Stomach smooth muscle (tissue), 2 donors: ENCODE measurements around the gene NNMT.

Experiments
- H3K27ac ChIP-seq: one replicate; pipeline ENCODE4 v1.7.0; 2013; ENCODE audit warnings: mild to moderate bottlenecking, low read length, inconsistent platforms
- H3K27me3 ChIP-seq, 2 donors: one replicate each; pipeline ENCODE4 v1.7.0; 2013; ENCODE audit warnings: low read length in 2 of 2; ENCODE audit not compliant: insufficient read depth in 2 of 2, control insufficient read depth in 1 of 2
- H3K36me3 ChIP-seq, 2 donors: one replicate each; pipeline ENCODE4 v1.7.0; 2013; ENCODE audit warnings: low read length in 2 of 2; ENCODE audit not compliant: control insufficient read depth in 2 of 2, insufficient read depth in 2 of 2
- H3K4me1 ChIP-seq: one replicate; pipeline ENCODE4 v1.7.0; 2013; ENCODE audit warnings: low read length; ENCODE audit not compliant: control insufficient read depth, insufficient read depth
- H3K4me3 ChIP-seq, 2 donors: one replicate each; pipeline ENCODE4 v1.7.0; 2013; ENCODE audit warnings: low read length in 2 of 2
- H3K9ac ChIP-seq, 2 donors: one replicate each; pipeline ENCODE4 v1.7.0; 2013; ENCODE audit warnings: low read length in 2 of 2, mild to moderate bottlenecking in 1 of 2
- H3K9me3 ChIP-seq, 2 donors: one replicate each; pipeline ENCODE4 v1.7.0; 2013; ENCODE audit warnings: low read length in 2 of 2; ENCODE audit not compliant: control insufficient read depth in 2 of 2
- donor health status: healthy.
- donor health status: Pancreatic carcinoma.

Gene NNMT

DNA sequence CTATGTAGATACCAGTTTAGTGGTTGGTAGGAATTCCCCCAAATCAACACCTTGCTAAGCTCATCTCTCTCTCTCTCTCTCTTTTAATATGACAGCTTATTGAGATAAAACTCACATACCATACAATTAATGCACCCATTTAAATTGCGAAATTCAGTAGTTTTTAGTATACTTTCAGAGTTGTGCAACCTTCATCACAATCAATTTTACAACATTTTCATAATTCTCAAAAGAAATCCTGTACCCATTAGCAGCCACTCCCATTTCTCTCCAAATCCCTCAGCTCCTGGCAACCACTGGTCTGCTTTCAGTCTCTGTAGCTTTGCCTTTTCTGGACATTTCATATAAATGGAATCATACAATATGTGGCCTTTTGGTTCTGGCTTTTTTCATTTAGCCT, 13.3 kb downstream of the NNMT start:
- H3K4me3 ChIP-seq: no peak overlapping the region
- no peak overlapping the region for H3K9ac ChIP-seq
- no peaks in the 10 kb centered on the region for H3K27me3 ChIP-seq
- no peak overlapping the region for H3K27ac ChIP-seq
- H3K36me3 ChIP-seq: peaks cover 0 to 7% of the 10 kb centered on the region in 2 donors
- no peaks in the 10 kb centered on the region for H3K9me3 ChIP-seq
- H3K4me1 ChIP-seq: peaks cover 3% of the 10 kb centered on the region

DNA sequence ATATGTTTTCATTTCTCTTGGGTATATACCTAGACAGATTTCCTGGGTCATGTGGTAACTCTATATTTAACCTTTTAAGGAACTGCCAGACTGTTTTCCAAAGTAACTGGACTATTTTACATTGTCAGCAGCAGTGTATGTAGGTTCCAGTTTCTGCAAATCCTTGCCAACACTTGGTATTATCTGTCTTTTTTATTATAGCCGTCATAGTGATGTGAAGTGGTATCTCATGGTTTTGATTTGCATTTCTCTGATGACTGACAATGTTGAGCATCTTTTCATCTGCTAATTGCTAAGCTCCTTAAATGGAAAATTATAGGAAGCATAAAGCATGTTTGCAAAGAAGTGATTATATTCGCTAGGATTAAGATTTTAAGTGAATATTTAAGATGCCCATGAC, 13.9 kb downstream of the NNMT start:
- H3K27me3 ChIP-seq: no peaks in the 10 kb centered on the region
- no peak overlapping the region for H3K27ac ChIP-seq

DNA sequence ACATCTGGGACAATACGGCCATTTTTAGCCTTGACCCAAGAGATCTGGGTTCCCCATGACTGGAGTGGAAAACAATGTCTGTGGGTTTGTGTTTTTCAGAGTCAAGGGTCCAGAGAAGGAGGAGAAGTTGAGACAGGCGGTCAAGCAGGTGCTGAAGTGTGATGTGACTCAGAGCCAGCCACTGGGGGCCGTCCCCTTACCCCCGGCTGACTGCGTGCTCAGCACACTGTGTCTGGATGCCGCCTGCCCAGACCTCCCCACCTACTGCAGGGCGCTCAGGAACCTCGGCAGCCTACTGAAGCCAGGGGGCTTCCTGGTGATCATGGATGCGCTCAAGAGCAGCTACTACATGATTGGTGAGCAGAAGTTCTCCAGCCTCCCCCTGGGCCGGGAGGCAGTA, 15.7 kb downstream of the NNMT start:
- no peaks in the 10 kb centered on the region for H3K27me3 ChIP-seq
- H3K36me3 ChIP-seq: peaks cover 0 to 7% of the 10 kb centered on the region in 2 donors
- peaks cover 3% of the 10 kb centered on the region for H3K4me1 ChIP-seq
- no peak overlapping the region for H3K27ac ChIP-seq
- no peak overlapping the region for H3K9ac ChIP-seq
- no peaks in the 10 kb centered on the region for H3K9me3 ChIP-seq
- H3K4me3 ChIP-seq: no peak overlapping the region

More for the DNA sequence above, 13.9 kb downstream of the NNMT start:
- Histone ChIP-seq H3K9me3 (no peaks in the 10 kb centered on the region), H3K4me1 (peaks cover 3% of the 10 kb centered on the region), H3K9ac (no peak overlapping the region), H3K36me3 (peaks cover 0 to 7% of the 10 kb centered on the region in 2 donors), H3K4me3 (no peak overlapping the region)

DNA sequence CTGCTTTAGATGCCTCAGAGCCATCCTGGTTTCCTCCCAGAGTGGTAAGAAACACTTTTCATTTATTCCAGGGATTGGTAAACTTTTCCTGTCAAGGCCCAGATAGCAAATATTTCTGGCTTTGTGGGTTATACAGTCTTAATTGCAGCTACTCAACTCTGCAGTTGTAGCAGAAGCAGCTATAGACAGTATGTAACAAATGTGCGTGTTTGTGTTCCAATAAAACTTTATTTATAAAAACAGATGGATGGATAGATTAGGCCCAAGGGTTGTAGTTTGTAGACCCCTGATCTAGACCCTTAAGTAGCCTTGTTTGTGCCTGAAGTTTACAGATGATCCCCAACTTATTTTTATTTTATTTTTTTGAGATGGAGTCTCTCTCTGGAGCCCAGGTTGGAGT, 17.9 kb downstream of the NNMT start:
- Histone ChIP-seq H3K4me1 (no peaks in the 10 kb centered on the region), H3K27ac (no peak overlapping the region)

DNA sequence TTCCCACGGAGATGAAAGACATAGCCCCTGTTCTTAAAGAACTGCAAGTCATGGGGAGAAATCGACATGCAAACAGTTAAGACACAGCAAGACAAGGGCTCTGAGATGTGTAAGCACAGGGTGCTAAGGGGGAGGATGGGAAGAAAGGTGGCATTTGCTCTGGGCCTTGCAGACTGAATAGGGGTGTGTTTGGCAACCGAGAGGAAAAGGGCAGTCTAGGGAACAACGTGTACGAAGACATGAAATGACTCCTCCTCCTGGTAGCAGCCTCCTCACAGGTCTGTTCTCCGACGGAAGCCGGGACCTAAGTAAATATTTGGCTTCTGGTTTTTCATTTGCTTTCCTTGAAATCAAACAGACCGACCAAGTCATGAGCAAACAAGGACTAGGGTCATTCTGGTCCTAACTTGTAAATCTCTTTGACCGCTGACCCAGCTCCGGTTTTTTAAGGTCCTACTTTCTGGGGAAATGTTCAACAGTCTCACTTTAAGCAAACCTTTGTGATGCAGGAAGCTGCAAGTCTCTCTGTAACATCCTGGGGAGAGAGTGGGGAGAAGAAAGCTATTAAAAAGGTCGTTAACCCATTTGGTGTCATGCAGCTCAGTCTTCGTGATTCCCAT, 19.7 kb downstream of the NNMT start:
- no peak overlapping the region for H3K27ac ChIP-seq
- peaks cover 0 to 7% of the 10 kb centered on the region in 2 donors for H3K36me3 ChIP-seq
- no peak overlapping the region for H3K9ac ChIP-seq
- H3K9me3 ChIP-seq: no peaks in the 10 kb centered on the region
- no peaks in the 10 kb centered on the region for H3K27me3 ChIP-seq
- no peak overlapping the region for H3K4me3 ChIP-seq
- peaks cover 3% of the 10 kb centered on the region for H3K4me1 ChIP-seq

More for the DNA sequence above, 17.9 kb downstream of the NNMT start:
- Histone ChIP-seq H3K9ac (no peak overlapping the region), H3K4me3 (no peak overlapping the region), H3K9me3 (no peaks in the 10 kb centered on the region), H3K27me3 (no peaks in the 10 kb centered on the region), H3K36me3 (peaks cover 0 to 7% of the 10 kb centered on the region in 2 donors)

DNA sequence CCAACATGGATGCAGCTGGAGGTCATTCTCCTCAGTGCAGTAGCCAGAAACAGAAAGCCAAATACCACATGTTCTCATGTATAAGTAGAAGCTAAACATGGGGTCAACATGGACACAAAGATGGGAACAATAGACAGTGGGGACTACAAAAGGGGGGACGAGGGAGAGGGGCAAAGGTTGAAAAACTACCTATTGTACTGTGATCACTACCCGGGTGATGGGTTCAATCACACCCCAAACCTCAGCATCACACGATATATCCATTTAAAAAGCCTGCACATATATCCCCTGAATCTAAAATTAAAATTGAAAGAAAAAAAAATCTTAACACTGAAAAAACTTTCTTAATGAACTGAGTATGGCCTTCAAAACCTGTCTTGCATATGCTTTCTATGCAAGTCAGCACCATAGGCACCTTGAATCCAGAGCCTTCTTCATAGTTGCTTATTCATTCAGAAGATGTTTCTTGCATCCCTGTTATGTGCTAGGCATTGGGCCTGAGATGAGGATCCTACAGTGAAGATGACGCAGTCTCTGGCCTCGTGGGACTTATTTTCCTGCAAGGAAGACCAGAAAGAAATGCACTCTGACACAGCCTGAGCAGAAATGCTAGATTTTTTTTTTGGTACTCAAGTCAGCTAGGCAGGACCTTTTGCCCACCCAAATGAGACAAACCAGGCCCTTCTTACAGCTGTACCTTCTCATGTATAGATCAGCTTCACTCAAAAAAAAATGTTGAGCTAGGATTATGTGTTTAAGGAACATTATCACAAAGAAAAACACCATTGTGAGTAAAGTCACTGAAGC, 21.0 kb downstream of the NNMT start:
- Histone ChIP-seq H3K27me3 (no peaks in the 10 kb centered on the region), H3K36me3 (peaks cover 0 to 7% of the 10 kb centered on the region in 2 donors), H3K9ac (no peak overlapping the region), H3K27ac (no peak overlapping the region), H3K4me3 (no peak overlapping the region), H3K9me3 (no peaks in the 10 kb centered on the region), H3K4me1 (peaks cover 3% of the 10 kb centered on the region)

DNA sequence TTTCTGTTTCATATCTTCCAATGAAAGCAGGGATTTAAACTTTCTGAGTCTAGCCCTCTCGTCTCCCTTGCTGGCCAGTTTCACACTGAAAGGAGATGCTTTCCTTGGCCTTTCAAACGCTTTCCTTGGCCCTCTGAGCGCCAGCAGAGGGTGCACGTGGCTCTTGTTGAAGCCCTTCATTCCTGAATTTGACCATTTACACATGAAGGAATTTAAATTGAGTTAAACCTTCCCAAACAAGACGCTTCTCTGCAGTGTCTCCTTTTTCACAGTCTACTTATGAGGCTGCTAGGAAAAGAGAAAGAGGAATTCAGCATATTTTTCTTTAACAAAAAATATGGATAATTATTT, 21.6 kb downstream of the NNMT start:
- Histone ChIP-seq H3K27me3 (no peaks in the 10 kb centered on the region), H3K9me3 (no peaks in the 10 kb centered on the region), H3K36me3 (peaks cover 0 to 2% of the 10 kb centered on the region in 2 donors), H3K4me3 (no peak overlapping the region), H3K27ac (no peak overlapping the region), H3K4me1 (peaks cover 3% of the 10 kb centered on the region), H3K9ac (no peak overlapping the region)

DNA sequence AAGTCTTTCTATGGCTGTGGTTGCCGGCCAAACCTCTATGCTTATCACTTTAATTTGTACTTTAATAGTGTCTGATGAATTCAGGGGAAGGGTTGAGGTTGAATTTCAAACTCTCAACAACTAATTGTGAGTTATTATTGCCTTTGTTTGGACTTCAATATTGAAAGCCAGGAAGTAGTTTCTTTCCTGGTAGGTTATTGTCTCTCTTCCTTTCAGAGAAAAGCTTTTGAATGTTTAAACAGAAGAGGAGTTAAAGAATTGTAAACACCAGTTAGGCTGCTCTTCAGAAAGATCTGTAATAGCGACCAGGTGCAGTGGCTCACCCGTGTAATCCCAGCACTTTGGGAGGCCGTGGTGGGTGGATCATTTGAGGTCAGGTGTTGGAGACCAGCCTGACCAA, 22.2 kb downstream of the NNMT start:
- Histone ChIP-seq H3K27me3 (no peaks in the 10 kb centered on the region), H3K27ac (no peak overlapping the region), H3K9me3 (no peaks in the 10 kb centered on the region), H3K36me3 (peaks cover 0 to 2% of the 10 kb centered on the region in 2 donors), H3K4me1 (peaks cover 3% of the 10 kb centered on the region), H3K4me3 (no peak overlapping the region), H3K9ac (no peak overlapping the region)

DNA sequence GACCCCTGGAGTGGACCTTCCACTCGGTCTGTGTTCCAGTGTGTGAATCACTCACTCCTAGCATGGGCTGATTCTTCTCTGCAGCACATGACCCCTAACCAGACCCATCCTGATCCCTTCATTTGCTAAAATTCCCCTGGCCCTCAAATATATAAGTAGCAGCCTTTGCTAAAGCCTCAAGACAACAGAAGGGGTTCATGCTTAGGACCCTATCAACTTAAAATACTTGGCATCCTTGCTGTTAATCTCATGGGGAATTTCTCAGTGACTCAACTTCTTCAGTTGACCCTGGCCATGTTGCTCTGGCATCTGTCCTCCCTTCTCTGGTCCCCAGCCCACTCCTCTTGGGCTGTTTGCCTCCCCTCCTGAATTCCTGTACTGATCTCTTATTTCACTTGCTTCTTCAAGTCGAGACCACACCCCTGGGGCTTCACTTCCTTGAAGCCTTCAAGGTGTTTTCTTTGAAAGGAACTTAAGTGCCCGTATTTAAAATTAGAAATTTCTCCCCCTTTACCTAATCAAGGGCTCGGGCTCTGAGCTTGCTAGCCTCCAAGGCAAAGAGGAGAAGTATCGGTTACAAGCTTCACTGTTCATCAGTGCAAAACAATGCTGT, 23.6 kb downstream of the NNMT start:
- Histone ChIP-seq H3K27ac (no peak overlapping the region), H3K27me3 (no peaks in the 10 kb centered on the region), H3K9me3 (no peaks in the 10 kb centered on the region), H3K4me1 (peaks cover 3% of the 10 kb centered on the region), H3K9ac (no peak overlapping the region), H3K36me3 (no peaks in the 10 kb centered on the region), H3K4me3 (no peak overlapping the region)

DNA sequence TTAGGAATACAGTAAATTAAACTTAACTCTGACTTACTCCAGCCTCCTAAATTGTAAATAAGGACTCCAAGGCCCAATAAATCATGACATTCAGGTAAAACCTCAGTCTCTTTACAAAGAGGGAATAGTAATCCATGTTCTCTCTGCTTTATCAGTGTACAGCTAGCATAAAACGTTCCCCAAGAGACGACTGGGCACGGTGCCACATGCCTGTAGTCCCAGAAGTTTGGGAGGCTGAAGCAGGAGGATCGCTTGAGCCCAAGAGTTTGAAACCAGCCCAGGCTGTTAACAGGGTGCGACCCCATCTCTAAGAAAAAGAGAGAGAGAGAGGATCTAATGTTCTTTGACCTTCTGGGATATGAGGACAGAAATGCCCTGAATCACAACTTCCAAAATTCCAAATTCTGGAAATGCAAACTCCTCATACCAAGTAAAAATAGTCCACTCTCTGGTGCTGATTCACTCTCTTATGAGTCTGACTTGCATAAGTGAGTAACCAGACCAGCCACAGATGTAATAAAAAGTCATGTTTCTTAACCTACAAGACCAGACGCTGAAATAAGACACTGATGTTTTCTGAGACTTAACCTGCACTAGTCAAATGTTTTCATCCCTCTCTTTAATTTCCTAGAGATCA, 25.5 kb downstream of the NNMT start:
- no peaks in the 10 kb centered on the region for H3K36me3 ChIP-seq
- H3K4me3 ChIP-seq: no peak overlapping the region
- no peaks in the 10 kb centered on the region for H3K9me3 ChIP-seq
- peaks cover 3% of the 10 kb centered on the region for H3K4me1 ChIP-seq
- no peak overlapping the region for H3K27ac ChIP-seq
- no peak overlapping the region for H3K9ac ChIP-seq
- H3K27me3 ChIP-seq: no peaks in the 10 kb centered on the region
